Mucosa of descending colon (tissue), 3 donors: Measurements from ENCODE around the gene RPS19. TPM values are rescaled to one million over a fixed set of nuclear protein-coding genes. Genes with fewer than 3 reads are reported as not detected.
A peak's percentile ranks its signal among the peaks of the same experiment; 100 is the strongest.

Experiments used
- ATAC-seq: fragments of 200-7000 bp; cut with Tn5 transposase; one replicate; pipeline ENCODE4 v1.9.1; 2020; ENCODE audit warnings: mild to moderate bottlenecking, moderate library complexity
- DNase-seq, 3 donors: peaks; one replicate each; pipeline ENCODE4 v3.0.0-alpha.2; 2020
- H3K36me3 ChIP-seq: fragments of 200-600 bp; one replicate; pipeline ENCODE4 v1.8.0; 2021; ENCODE audit warnings: low read depth, mild to moderate bottlenecking
- H3K4me1 ChIP-seq: fragments of 200-600 bp; one replicate; pipeline ENCODE4 v1.8.0; 2021; ENCODE audit warnings: low read depth, mild to moderate bottlenecking
- H3K4me3 ChIP-seq: fragments of 200-600 bp; one replicate; pipeline ENCODE4 v1.8.0; 2021; ENCODE audit warnings: mild to moderate bottlenecking
- H3K9me3 ChIP-seq: fragments of 200-600 bp; one replicate; pipeline ENCODE4 v1.8.0; 2021; ENCODE audit warnings: mild to moderate bottlenecking
- intact Hi-C, 2 donors: fragments of 100-400 bp; cut with DNase I in 1 of 2; cut with micrococcal nuclease in 1 of 2; formaldehyde crosslinking; loops; one replicate each; pipeline versions ENCODE4 v1.11.0 to v1.11.1; 2022; cut with DNase I, micrococcal nuclease
- total RNA-seq, 3 donors: library from RNA; stranded (reverse); fragmentation: NEBNext Ultra II Directional in 2 of 3; extraction: Animal tissue kit (Norgen Biotek cat#: 25700) in 2 of 3; gene quantifications; one replicate each; pipeline versions ENCODE4 v1.2.1 to v1.2.4, GENCODE V29; 2021 to 2023
- TF ChIP-seq, protein P1 (sequence below): fragments of 200-600 bp; IDR thresholded peaks from one replicate; pipeline ENCODE4 v1.8.0; 2022; ENCODE audit warnings: antibody characterized with exemption, mild to moderate bottlenecking
- donor health status: DM: no; HTN: no; CAD: no; lungs with moderate emphysema.
- donor health status: DM: no; HTN: no; CAD: no.
- donor health status: DM: no; HTN: yes; CAD: no.

RPS19 gene
- total RNA-seq, 3 donors from 2014 or later: 1,251 to 1,696 (median 1,572) TPM

DNA sequence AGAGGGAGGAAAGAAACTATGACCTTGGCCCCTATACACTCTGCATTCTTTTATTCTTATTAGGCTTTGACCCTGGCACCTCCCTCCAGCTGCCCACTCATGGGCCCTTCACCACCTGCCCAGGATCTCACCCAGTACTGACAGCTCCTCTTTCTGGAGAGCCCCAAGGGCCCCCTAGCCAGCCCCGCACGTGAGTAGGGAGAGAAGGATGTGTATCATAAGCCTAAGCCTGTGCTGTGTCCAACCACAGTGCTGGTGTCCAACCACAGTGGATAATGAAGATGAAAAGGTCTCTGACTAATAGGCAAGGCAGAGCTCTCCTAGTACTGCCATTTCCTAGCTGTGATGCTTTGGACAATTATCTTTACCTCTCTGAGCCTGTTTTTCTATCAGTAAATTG, 11.0 kb upstream of the RPS19 start:
- intact Hi-C loops: no loop called here
- ATAC-seq (no peak), DNase-seq (no peak)
- no peaks in the 10 kb centered on the region for H3K36me3 ChIP-seq
- no peak overlapping the region for H3K4me3 ChIP-seq
- no peaks in the 10 kb centered on the region for H3K9me3 ChIP-seq
- H3K4me1 ChIP-seq: no peaks in the 10 kb centered on the region
- TF ChIP-seq, protein P1, sequence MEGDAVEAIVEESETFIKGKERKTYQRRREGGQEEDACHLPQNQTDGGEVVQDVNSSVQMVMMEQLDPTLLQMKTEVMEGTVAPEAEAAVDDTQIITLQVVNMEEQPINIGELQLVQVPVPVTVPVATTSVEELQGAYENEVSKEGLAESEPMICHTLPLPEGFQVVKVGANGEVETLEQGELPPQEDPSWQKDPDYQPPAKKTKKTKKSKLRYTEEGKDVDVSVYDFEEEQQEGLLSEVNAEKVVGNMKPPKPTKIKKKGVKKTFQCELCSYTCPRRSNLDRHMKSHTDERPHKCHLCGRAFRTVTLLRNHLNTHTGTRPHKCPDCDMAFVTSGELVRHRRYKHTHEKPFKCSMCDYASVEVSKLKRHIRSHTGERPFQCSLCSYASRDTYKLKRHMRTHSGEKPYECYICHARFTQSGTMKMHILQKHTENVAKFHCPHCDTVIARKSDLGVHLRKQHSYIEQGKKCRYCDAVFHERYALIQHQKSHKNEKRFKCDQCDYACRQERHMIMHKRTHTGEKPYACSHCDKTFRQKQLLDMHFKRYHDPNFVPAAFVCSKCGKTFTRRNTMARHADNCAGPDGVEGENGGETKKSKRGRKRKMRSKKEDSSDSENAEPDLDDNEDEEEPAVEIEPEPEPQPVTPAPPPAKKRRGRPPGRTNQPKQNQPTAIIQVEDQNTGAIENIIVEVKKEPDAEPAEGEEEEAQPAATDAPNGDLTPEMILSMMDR: no peak

DNA sequence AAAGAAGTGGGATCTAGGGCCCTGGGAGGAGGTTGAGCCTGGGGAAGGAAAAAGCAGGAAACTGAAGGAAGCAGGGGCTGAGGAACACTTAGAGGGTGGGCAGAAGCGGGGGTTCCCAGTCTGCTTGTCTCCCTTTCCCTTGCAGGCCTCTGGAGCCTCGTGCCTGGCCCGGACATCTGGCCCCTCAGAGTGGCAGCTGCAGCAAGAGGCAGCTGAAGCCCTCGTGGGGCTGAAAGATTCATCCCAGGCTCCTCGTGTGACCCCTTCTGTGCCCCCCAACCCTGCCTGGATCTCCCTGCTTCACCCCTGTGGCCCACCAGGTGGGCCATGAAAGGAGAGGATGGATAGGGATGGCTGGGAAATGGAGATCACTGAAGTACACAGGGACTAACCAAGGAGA, 9.7 kb upstream of the RPS19 start:
- TF ChIP-seq, protein P1: no peak
- intact Hi-C loops: no loop called here
- Histone ChIP-seq H3K36me3 (no peaks in the 10 kb centered on the region), H3K4me1 (no peaks in the 10 kb centered on the region), H3K9me3 (no peaks in the 10 kb centered on the region), H3K4me3 (no peak overlapping the region)
- no peak for DNase-seq
- no peak for ATAC-seq

DNA sequence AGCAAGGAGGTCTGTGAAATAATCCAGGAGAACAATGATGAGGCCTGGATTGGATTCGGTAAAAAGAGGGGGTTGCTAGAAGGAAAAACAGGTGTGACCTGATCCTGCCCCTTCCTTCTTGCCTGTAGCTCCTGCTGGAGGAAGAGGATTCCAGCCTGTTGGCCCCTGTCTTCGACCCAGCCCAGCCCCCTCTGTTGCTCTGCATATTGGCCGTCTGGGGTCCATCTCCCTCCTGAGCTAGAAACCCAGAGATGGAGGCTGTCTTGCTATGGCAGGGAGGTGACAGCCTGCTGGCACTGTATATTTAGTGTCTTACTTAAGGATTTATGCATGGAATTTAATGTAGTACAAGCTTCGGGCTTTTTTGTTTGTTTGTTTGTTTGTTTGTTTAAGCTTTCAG, 8.6 kb upstream of the RPS19 start:
- H3K36me3 ChIP-seq: no peaks in the 10 kb centered on the region
- ATAC-seq: no peak
- TF ChIP-seq, protein P1: no peak
- intact Hi-C loops: no loop called here
- no peak overlapping the region for H3K4me3 ChIP-seq
- no peak for DNase-seq
- no peaks in the 10 kb centered on the region for H3K4me1 ChIP-seq
- no peaks in the 10 kb centered on the region for H3K9me3 ChIP-seq

DNA sequence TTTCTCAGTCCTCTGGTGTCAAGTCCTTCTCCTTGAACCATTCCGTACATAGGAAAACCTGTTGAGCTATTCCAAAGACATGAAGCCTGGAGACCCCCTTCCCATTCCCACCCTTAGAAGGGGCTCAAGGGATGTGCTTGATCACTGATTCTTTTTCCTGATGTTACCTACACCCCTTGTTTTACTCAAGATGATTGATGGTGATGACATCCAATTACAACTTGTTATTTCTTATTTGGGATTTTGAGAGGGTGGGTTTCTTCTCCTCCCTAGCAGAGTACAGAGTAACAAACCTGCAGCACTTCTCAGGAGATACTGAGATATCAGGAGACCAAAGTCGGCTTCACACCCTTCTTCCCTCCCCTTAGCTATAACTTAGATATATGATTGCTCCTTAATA, 6.7 kb upstream of the RPS19 start:
- Histone ChIP-seq H3K9me3 (no peaks in the 10 kb centered on the region), H3K4me1 (no peaks in the 10 kb centered on the region), H3K4me3 (no peak overlapping the region), H3K36me3 (no peaks in the 10 kb centered on the region)
- DNase-seq (no peak), ATAC-seq (no peak)
- intact Hi-C loops: no loop called here
- TF ChIP-seq, protein P1: no peak

DNA sequence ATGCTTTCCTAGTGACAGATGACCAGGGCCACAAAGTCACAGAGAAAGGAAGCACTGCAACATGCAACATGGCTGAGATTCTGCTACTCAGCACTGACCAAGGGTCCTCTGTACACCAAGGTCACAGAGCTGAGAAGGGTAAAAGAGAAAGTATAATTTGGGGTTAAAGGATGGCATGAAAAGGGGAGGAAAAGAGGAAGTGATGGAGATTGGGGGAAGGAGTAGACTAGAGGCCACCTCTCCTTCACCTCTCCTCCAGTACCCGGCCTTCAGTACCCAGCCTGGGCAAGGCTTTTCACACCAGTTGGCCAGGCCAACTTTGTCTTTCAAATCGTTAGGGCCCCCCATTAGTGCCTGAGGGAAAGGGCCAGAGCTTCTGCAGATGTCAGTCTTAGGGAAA, 6.3 kb upstream of the RPS19 start:
- H3K36me3 ChIP-seq: no peaks in the 10 kb centered on the region
- no peaks in the 10 kb centered on the region for H3K9me3 ChIP-seq
- TF ChIP-seq, protein P1: no peak
- H3K4me1 ChIP-seq: no peaks in the 10 kb centered on the region
- intact Hi-C loops: no loop called here
- H3K4me3 ChIP-seq: no peak overlapping the region
- no peak for ATAC-seq
- DNase-seq: no peak

DNA sequence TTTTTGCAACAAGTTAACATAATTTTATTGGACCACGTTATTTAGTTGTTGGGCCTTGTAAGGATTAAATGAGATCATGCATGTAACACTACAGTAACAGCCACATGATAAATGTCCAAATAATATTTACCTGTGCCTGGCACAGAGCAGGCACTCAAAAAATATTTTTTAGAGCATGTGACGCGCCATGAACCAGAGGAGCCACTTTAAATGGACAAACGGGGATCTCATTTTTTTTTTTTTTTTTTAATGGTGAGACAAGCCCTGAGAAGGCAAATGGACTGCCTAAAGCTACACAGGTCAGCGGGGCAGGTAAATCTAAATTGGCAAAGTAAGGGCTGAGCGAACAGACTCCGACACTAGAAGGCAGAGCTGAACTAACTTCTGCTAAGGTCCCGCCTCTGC, 840 bp upstream of the RPS19 start:
- DNase-seq (no peak), ATAC-seq (no peak)
- TF ChIP-seq, protein P1: no peak
- intact Hi-C loops: no loop called here
- Histone ChIP-seq H3K9me3 (no peaks in the 10 kb centered on the region), H3K4me3 (peak overlapping the region; percentile 97), H3K4me1 (peaks cover 26% of the 10 kb centered on the region), H3K36me3 (peaks cover 2% of the 10 kb centered on the region)
